ENCODE data around the gene NAALAD2. TPM values are rescaled to one million over a fixed set of nuclear protein-coding genes. Genes with fewer than 3 reads are reported as not detected.
A peak's percentile ranks its signal among the peaks of the same experiment; 100 is the strongest.
"Not testable (repeated sequence)": the region's sequence is repeated elsewhere in the genome, so short reads cannot be mapped to it uniquely, and the experiment has no call there.

The NAALAD2 gene
- 0.20 and 0.22 TPM in 2 replicates for total RNA-seq

DNA sequence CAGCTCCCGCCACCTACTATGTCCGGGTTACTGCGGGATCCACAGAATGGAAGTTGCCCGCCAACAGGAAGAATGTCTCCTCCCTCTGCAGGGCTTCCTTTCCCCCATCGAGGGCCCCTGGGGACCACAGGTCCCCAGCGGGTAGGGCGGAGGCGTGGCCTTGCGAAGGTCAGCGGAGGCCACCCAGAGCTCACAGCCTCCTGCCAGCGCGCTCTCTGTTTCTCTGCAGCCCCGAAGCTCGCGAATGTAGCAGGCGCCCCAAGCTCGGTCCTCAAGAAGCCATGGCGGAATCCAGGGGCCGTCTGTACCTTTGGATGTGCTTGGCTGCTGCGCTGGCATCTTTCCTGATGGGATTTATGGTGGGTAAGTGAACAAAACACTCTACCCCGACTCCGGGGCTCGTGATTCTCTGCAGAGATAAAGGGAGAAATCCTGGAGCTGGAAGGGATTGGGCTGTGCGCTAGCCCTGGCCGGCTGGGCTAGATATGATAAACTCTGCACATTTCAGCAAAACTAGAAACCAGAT lies at the start of gene NAALAD2:
Gene NAALAD2 (plus strand): TSS at position 186 of the 526 bp plus-strand sequence. CDS start 96 bp downstream, at position 282.
- DNase-seq (ENCODE audit: low read depth in 2 of 2), result peak; percentile 6 to 9

DNA sequence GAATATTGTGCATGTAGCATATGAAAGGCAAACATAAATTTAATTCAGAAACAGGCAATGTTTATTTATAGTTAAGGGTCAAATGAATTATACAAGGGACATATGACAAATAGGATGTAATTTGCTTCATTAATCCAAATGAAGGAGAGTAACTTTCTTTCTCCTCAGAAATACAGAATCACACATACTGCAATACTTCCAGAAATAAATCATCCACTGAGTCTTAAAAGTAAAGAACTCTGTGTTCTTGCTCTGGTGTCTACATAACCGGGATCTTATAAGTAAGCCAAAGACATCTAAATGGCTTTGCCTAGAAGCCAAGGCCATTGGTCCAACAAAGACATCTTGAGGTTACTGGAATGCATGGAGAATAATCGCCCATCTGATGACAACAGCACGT lies 48.8 kb upstream of the NAALAD2 start, which contains the start of gene UBTFL1:
Gene UBTFL1 (plus strand): TSS at position 301 of the 400 bp plus-strand sequence. CDS start 0 bp downstream, at position 301.
- not testable (repeated sequence) for DNase-seq (ENCODE audit: low read depth in 2 of 2)

DNA sequence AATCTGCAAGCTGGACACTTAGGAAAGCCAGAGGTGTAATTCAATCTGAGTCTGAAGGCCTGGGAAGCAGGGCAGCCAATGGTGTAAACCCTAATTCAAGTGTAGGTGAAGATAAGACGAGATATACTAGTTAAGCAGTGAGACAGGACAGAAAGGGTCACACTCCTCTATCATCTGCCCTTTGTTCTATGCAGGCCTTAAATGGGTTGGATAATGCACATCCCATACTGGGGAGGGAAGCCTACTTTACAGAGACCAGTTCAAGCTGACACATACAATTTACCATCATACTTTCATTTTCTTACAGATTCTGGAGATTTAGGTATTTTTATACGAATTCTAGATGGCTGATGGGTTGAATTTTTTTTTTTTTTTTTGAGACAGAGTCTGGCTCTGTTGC lies 45.7 kb upstream of the NAALAD2 start:
- DNase-seq (ENCODE audit: low read depth in 2 of 2), result not testable (repeated sequence)

DNA sequence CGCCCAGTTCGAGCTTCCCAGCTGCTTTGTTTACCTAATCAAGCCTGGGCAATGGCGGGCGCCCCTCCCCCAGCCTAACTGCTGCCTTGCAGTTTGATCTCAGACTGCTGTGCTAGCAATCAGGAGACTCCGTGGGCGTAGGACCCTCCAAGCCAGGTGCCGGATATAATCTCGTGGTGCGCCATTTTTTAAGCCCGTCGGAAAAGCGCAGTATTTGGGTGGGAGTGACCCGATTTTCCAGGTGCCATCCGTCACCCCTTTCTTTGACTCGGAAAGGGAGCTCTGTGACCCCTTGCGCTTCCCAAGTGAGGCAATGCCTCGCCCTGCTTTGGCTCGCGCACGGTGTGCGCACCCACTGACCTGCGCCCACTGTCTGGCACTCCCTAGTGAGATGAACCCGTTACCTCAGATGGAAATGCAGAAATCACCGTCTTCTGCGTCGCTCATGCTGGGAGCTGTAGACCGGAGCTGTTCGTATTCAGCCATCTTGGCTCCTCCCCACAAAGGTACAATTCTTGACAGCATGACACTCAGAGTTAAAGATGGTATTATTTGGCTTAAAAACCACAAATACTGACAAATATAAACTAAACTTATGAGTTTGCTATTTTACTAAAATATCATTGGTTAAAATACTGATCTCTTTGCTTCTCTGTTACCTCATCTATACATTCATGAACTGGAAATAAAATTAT lies 39.1 kb upstream of the NAALAD2 start:
- not testable (repeated sequence) for DNase-seq (ENCODE audit: low read depth in 2 of 2)

DNA sequence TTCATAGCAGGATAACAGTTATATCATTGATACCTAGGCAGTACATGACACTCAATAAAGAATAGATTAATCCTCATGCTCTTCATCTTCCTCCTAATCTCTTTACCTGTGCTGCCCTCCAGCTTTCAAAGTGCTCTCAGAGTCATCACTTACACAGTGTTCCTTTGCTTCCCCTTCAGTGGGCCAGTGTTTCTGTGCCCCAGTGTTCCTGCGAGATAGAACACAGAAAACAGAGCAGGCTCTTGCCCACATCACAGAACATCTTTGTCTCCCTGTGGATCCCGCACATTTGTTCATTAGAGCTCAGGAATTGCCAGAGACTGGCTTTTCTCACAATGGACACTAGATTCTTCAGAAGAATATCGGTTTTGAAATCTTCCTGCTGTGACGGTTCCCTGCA lies 36.2 kb upstream of the NAALAD2 start:
- DNase-seq (ENCODE audit: low read depth in 2 of 2), result not testable (repeated sequence)

DNA sequence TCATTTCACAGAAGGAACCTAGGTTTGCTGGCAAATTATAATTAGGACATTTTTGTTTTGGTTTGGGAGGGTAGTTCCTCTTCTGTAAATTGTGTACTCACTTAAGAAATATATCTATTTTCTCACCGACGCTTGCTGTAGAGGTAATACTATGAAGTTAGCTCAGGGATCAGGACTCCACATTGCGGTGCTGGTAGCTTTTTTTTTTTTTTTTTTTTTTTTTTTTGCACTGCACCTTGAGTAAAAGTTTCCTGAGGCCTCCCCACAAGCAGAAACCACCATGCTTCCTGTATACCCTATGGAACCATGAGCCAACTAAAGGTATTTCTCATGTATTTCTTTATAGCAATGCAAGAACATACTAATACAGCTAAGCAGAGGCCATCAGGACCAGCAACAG lies 34.0 kb upstream of the NAALAD2 start:
- DNase-seq (ENCODE audit: low read depth in 2 of 2), result no peak

DNA sequence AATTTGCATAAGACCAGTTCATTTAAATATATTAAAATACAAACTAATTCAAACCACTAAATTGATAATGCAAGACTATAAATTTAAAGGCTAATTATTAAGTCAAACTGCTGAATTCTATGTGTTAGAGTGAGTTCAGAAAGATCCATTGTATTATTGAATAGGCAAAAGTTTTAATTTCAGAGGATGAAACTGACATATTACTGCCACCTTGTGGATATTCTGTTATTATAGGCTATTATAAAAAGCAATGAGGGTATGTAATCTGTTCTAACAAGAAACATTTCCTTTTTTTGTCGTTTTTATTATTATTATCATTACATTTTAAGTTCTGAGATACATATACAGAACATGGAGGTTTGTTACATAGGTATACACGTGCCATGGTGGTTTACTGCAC lies 20.9 kb upstream of the NAALAD2 start:
- peak; percentile 2 to 22 for DNase-seq (ENCODE audit: low read depth in 2 of 2)

DNA sequence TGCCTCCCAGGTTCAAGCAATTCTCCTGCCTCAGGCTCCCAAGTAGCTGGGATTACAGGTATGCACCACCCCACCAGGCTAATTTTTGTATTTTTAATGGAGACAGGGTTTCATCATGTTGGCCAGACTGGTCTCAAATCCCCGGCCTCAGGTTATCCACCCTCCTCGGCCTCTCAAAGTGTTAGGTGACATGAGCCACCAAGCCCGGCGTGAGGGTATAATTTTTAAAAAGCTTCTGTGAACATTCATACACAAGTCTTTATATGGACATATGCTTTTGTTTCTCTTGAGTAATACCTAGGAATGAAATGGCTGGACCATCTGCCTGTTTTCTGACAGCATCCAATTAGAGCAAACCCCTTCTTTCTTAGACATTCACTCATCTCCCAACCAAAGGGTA lies 14.3 kb upstream of the NAALAD2 start:
- DNase-seq (ENCODE audit: low read depth in 2 of 2), result no peak

DNA sequence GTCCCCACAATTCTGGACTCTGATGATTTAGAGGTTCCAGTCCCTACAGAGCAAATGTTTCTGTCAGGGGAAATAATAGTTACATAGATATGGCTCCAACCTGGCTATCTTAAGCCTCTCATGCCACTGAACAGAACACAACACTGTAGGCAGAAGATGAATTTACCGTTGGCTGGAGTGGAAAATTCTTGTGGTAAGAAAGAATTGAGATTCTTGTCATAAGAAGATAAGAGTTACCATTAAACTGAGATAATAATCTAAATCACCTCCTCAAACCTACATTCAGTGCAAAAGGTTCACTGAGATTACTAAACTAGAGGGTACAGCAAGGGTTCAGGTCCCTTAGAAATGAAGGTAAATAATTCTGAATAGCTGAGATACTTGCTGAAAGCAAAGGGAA lies 10.1 kb upstream of the NAALAD2 start:
- DNase-seq (ENCODE audit: low read depth in 2 of 2), result no peak

DNA sequence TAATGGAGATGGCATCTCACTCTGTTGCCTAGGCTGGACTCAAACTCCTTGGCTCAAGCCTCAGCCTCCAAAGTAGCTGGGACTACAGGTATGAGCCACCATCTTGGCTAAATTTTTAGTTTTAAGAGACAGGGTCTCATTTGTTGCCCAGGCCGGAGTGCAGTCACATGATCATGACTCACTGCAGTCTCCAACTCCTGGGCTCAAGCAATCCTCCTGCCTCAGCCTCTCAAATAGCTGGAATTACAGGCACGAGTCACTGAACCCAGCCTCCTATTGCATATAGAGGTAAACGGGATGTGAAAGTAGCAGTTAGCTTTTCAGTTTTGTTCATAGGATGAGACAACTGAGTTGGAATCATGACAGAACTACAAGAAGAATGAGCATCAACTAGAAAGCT lies 9.5 kb upstream of the NAALAD2 start:
- DNase-seq (ENCODE audit: low read depth in 2 of 2), result no peak

DNA sequence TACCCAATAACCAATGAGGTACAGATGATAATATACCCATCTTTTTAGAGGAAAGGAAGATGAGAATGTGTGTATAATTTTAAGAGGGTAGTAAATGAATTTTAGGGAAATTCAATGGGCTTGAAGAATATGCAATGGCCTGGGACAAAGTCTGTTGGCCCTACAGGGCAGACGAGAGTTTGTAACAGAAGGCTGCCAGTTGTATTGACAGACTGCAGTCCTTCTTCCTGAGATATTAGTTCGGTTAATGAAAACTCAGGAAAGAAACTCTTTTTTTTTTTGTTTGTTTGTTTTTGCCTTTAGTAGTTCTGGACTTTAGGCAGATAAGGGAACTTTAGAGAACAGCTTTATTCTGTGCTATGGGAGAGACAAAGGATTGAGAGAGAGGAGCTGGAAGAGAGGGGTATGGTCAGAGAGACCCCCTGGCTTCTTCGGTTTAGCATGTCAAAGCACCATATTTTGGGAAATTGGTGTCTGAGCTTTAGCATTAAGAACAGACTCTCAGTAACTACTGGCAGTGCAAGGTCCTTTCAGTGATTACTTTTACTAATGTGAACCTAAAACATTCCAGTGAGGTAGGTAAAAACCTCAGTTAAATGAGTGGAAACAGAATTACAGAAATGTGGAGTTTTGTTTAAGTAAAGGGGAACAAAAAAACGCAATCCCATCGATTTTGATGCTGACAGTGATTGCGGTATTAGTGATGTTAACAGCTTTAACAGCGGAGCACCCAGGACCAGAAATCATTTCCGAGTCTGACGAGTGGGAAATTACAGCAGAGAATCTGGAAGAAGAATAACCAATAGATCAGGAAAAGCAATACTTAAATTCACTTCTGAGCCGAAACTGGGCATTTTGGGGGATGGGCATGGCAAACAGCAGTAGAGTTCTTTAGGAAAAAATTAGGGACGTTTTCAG lies 644 bp upstream of the NAALAD2 start:
- no peak for DNase-seq (ENCODE audit: low read depth in 2 of 2)

DNA sequence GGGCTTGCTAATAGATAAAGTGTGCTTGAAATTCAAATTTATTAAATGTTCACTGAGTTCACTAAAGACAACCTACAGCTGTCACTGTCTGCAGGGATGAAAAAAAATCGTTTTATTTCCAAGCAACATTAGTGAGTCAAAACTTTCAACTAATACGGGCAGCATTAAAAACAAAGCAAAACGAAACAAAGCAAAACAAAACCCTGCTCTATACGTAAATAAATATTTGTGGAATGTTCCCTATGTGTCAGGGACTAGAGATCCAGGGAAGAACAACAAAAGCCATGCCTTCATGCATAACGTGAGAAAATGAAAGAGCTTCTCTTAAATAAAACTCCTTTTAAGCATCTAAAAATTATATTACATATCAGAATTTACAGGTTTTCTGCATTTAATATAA lies 553 bp downstream of the NAALAD2 start:
- no peak for DNase-seq (ENCODE audit: low read depth in 2 of 2)

DNA sequence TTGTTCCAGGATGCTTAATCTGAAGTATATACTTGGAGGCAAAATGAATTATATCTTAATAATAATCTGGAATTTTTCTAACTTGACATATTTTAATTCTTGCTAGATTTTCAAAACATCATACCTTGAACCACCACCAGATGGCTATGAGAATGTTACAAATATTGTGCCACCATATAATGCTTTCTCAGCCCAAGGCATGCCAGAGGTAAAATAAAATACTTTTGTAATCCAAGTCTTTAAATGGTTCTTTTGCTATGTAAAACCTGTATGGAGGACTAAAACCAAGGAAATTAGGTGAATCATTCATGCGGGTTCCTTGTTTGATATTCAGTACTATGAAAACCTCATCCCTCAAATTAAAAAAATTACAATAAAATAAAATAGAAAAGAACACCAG lies 14.4 kb downstream of the NAALAD2 start:
- no peak for DNase-seq (ENCODE audit: low read depth in 2 of 2)

DNA sequence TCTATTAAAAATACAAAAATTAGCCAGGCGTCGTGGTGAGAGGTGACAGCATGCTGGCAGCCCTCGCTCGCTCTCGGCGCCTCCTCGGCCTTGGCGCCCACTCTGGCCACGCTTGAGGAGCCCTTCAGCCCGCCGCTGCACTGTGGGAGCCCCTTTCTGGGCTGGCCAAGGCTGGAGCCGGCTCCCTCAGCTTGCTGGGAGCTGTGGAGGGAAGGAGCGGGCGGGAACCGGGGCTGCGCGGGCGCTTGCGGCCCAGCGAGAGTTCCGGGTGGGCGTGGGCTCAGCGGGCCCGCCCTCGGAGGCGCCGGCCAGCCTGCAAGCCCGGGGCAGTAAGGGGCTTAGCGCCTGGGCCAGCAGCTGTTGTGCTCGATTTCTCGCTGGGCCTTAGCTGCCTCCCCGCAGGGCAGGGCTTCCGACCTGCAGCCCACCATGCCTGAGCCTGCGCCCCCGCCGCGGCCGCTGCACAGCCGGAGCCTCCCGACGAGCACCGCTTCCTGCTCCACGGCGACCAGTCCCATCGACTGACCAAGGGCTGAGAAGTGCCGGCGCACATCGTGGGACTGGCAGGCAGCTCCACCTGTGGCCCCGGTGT lies 32.6 kb downstream of the NAALAD2 start:
- DNase-seq (ENCODE audit: low read depth in 2 of 2), result not testable (repeated sequence)

DNA sequence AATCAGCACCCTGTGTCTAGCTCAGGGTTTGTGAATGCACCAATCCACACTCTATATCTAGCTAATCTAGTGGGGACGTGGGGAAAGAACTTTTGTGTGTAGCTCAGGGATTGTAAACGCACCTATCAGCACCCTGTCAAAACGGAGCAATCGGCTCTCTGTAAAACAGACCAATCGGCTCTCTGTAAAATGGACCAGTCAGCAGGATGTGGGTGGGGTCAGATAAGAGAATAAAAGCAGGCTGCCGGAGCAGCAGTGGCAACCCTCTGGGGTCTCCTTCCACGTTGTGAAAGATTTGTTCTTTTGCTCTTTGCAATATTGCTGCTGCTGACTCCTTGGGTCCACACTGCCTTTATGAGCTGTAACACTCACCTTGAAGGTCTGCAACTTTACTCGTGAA lies 33.2 kb downstream of the NAALAD2 start:
- DNase-seq (ENCODE audit: low read depth in 2 of 2), result not testable (repeated sequence)

DNA sequence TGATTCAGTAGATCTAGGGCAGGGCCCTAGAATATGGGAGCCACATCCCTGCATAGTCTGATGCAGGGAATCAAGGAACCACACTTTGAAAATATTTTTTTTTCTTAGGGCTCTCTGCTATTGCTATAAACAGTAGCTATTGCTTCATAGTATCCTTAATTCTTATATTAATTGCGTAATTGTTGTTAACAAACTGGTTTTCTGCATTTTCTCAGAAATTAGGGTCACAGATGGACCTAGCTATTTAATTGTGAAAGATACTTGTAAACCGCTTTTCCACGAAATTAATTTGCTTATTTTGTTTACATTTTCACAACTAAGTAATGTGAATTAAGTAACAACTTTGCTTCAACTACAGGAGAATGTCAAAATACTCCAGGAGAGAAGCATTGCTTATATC lies 34.1 kb downstream of the NAALAD2 start:
- DNase-seq (ENCODE audit: low read depth in 2 of 2), result no peak

DNA sequence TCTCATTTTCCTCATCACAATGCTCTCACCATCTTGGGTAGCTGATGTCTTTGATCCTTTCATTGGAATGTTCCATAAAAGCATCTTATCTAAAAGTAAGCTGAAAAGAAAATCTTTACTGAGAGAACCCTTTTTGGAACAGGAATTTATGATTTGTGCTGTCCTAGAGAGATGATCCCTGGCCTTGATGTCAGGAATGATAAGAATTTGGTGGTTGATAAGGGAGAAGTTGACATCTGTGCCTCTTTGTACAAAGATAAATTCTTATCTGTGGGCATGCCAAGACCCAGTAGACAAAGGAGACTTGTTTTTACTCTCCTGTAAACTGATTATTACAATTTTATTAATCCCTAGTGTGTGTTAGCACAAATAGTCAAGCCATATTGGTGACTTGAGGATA lies 36.9 kb downstream of the NAALAD2 start:
- no peak for DNase-seq (ENCODE audit: low read depth in 2 of 2)

DNA sequence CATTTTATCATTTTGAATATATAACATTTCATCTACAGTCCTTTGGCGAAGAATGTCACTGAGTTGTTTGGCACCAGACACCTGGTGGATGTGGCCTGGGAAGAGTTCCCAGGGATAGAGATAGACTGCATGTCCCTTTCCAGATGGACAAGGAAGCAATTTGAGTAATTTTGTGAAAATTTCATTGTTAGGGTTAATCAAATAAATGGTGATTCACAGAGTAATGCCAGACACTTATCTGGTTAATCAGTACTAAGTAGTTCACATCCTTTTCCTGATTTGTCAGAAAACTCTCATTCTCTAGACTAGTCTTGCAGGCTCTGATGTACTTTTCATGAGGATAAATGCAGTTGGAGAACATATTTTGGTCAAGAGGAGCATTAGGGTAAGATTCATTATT lies 41.6 kb downstream of the NAALAD2 start:
- no peak for DNase-seq (ENCODE audit: low read depth in 2 of 2)

DNA sequence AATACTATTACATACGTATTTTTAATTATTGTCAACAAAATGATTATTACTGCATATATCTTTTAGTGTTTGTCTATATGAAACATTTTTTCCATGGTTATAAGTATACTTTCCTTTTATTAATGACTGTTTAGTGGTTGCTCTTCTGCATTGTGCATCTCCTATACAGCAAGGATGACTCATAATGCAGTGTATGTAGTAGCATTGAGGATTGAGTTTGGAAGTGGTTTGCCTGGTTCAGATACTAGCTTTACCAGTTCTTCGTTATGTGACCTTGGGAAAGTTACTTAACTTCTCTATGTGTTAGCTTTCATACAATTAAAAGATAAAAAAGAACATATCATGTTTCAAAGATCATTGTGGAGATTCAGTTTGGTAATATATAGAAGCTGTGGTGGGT lies 44.3 kb downstream of the NAALAD2 start:
- no peak for DNase-seq (ENCODE audit: low read depth in 2 of 2)

DNA sequence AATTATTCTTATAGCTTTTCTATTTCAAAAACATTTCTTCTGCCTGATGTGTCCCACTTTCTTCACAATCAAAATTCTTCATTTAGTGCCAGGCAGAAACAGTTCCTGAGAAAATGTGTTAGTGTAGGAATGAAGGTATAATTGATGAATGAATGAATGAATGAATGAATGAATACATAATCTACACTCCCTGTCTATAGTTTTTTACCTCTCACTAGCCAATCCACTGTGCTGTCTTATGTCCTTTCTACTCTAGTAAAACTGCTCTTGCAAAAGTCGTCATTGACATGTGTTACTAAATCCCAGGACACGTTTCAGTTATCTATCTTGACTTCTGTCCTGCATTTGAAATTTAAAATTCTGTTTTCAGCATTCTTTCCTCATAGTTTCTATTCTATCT lies 45.5 kb downstream of the NAALAD2 start:
- DNase-seq (ENCODE audit: low read depth in 2 of 2), result no peak

DNA sequence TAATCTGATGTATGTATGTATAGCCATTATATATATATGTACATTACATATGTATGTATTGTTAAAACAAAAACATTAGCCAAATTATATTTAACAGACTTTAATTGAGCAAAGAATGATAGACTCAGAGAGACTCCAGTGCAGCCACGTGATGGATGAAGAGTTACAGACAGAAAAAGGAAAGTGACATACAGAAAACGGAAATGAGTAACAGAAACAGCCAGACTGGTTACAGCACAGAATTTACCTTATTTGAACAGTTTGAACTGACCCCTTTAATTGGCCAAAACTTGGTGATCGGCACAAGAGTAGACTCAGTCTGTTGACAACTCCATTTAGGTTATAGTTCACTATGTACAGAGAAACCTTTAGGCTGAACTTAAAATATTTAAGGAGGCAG lies 53.4 kb downstream of the NAALAD2 start:
- DNase-seq (ENCODE audit: low read depth in 2 of 2), result no peak

DNA sequence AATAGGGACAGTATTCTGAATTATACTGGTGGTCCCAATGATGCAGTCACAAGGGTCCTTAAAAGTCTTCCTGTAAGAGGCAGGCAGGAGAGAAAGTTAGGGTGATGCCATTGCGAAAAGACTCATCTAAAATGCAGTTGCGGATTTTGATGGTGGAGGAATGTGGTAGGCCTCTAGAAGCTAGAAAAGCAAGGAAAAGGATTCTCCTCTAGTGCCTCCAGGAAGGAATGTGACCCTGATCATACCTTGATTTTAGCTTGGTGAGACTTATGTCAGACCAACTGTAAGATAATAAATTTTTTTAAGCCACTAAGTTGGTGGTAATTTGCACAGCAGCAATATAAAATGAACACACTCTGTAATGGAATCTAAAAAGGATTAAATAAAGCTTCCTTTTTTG lies 54.5 kb downstream of the NAALAD2 start:
- DNase-seq (ENCODE audit: low read depth in 2 of 2), result no peak
